Activated CD4-positive, alpha-beta memory T cell treated with anti-CD3 and anti-CD28 coated beads for 36 hours (primary cell): ENCODE results near the gene SLC2A8. TPM values are rescaled to one million over a fixed set of nuclear protein-coding genes. Genes with fewer than 3 reads are reported as not detected.
A peak's percentile ranks its signal among the peaks of the same experiment; 100 is the strongest.

ENCODE experiments used
- CTCF ChIA-PET: fragments of 350-600 bp; sonication (Branson Sonifier 250); formaldehyde crosslinking; loops from one replicate; lab custom pipeline; 2021; ENCODE audit warnings: antibody characterized with exemption, inconsistent platforms; lab: Charles Lee
- POLR2A ChIA-PET: fragments of 350-600 bp; sonication (Branson Sonifier 250); formaldehyde crosslinking; loops from one replicate; lab custom pipeline; 2021; ENCODE audit warnings: antibody characterized with exemption; lab: Charles Lee
- DNase-seq: peaks from one replicate; pipeline ENCODE4 v3.0.0-alpha.2; 2020
- H3K27ac Mint-ChIP-seq: one replicate; pipeline ENCODE4 v1.8.0; 2021; ENCODE audit warnings: mixed read lengths
- H3K27me3 Mint-ChIP-seq: one replicate; pipeline ENCODE4 v1.8.0; 2021; ENCODE audit warnings: mixed read lengths
- H3K36me3 Mint-ChIP-seq: one replicate; pipeline ENCODE4 v1.8.0; 2021; ENCODE audit warnings: mixed read lengths
- H3K4me1 Mint-ChIP-seq: one replicate; pipeline ENCODE4 v1.8.0; 2021; ENCODE audit warnings: low read depth, mixed read lengths
- H3K4me3 Mint-ChIP-seq: one replicate; pipeline ENCODE4 v1.8.0; 2021; ENCODE audit warnings: mild to moderate bottlenecking, mixed read lengths
- H3K9me3 Mint-ChIP-seq: one replicate; pipeline ENCODE4 v1.8.0; 2021; ENCODE audit warnings: mixed read lengths
- intact Hi-C: fragments of 100-400 bp; cut with micrococcal nuclease; formaldehyde crosslinking; loops from one replicate; pipeline ENCODE4 v1.15.1; 2023
- total RNA-seq, 2 experiments: library from RNA; stranded (reverse); gene quantifications; one replicate each; pipeline ENCODE4 v1.2.3, GENCODE V29; 2021

SLC2A8 gene
- total RNA-seq, 2 experiments from 2014 or later, result 3.2 to 4.6 TPM

GRCh38 chr9:127395497-127396252 lies 1.3 kb upstream of the SLC2A8 start:
- intact Hi-C loops, result loop anchor here (1.0 to 2.0 kb wide), 4 partner anchors 7 to 171 kb away; partner anchors contain the start of genes LRSAM1, RPL12 and ZNF79
- peak overlapping the region; percentile 52 for H3K4me3 Mint-ChIP-seq
- DNase-seq, result no peak
- no peaks in the 10 kb centered on the region for H3K9me3 Mint-ChIP-seq
- ChIA-PET CTCF (interaction anchor here (1.0 to 1.8 kb wide), 2 partner anchors 54 to 181 kb away, joined by 3 to 17 read pairs; no protein-coding TSS in a partner anchor), POLR2A (interaction anchor here (1.4 kb wide), 1 partner anchor 7 kb away, joined by 6 read pairs; no protein-coding TSS in a partner anchor)
- peaks cover 16% of the 10 kb centered on the region for H3K4me1 Mint-ChIP-seq
- no peak overlapping the region for H3K27ac Mint-ChIP-seq
- H3K27me3 Mint-ChIP-seq, result peaks cover 61% of the 10 kb centered on the region
- no peaks in the 10 kb centered on the region for H3K36me3 Mint-ChIP-seq

GRCh38 chr9:127396253-127396807 lies 639 bp upstream of the SLC2A8 start:
- peaks cover 16% of the 10 kb centered on the region for H3K4me1 Mint-ChIP-seq
- CTCF ChIA-PET, result interaction anchor here (0.7 to 1.8 kb wide), 14 partner anchors 8 to 339 kb away, joined by 3 to 17 read pairs (median 3); partner anchors contain the start of genes TOR2A and ZNF79
- POLR2A ChIA-PET, result interaction anchor here (0.9 to 2.3 kb wide), 3 partner anchors 8 to 54 kb away, joined by 3 to 18 read pairs (median 6); partner anchors contain the start of genes LRSAM1, RPL12 and ZNF79
- no peak overlapping the region for H3K27ac Mint-ChIP-seq
- intact Hi-C loops, result loop anchor here (1.0 to 2.0 kb wide), 4 partner anchors 8 to 172 kb away; partner anchors contain the start of genes LRSAM1, RPL12 and ZNF79
- peak overlapping the region; percentile 52 for H3K4me3 Mint-ChIP-seq
- H3K27me3 Mint-ChIP-seq, result peaks cover 59% of the 10 kb centered on the region
- no peaks in the 10 kb centered on the region for H3K36me3 Mint-ChIP-seq
- DNase-seq, result no peak
- H3K9me3 Mint-ChIP-seq, result no peaks in the 10 kb centered on the region

- DNase-seq, result peak; percentile 48
- H3K36me3 Mint-ChIP-seq, result no peaks in the 10 kb centered on the region
- peak overlapping the region; percentile 60 for H3K4me3 Mint-ChIP-seq
- no peak overlapping the region for H3K27ac Mint-ChIP-seq
- intact Hi-C loops, result loop anchor here (1.0 to 2.0 kb wide), 2 partner anchors 53 to 183 kb away; partner anchors contain the start of genes LRSAM1 and RPL12
- ChIA-PET POLR2A (interaction anchor here (2.3 kb wide), 1 partner anchor 53 kb away, joined by 18 read pairs; the partner anchor contains the start of genes LRSAM1 and RPL12), CTCF (interaction anchor here (1.0 to 1.8 kb wide), 9 partner anchors 9 to 337 kb away, joined by 3 to 17 read pairs (median 4); partner anchors contain the start of genes TOR2A and ZNF79)
- H3K9me3 Mint-ChIP-seq, result no peaks in the 10 kb centered on the region
- H3K4me1 Mint-ChIP-seq, result peaks cover 16% of the 10 kb centered on the region
- H3K27me3 Mint-ChIP-seq, result peaks cover 56% of the 10 kb centered on the region
These were observed 791 bp downstream of the SLC2A8 start for GRCh38 chr9:127397646-127398274.

GRCh38 chr9:127398275-127398647 lies 1.3 kb downstream of the SLC2A8 start:
- peaks cover 16% of the 10 kb centered on the region for H3K4me1 Mint-ChIP-seq
- no peak for DNase-seq
- no peaks in the 10 kb centered on the region for H3K36me3 Mint-ChIP-seq
- intact Hi-C loops, result no loop called here
- POLR2A ChIA-PET, result interaction anchor here (2.3 kb wide), 1 partner anchor 52 kb away, joined by 18 read pairs; the partner anchor contains the start of genes LRSAM1 and RPL12
- peak overlapping the region; percentile 60 for H3K4me3 Mint-ChIP-seq
- CTCF ChIA-PET, result interaction anchor here (0.8 to 1.5 kb wide), 4 partner anchors 50 to 184 kb away, joined by 3 to 5 read pairs (median 3); no protein-coding TSS in a partner anchor
- peaks cover 51% of the 10 kb centered on the region for H3K27me3 Mint-ChIP-seq
- no peaks in the 10 kb centered on the region for H3K9me3 Mint-ChIP-seq
- no peak overlapping the region for H3K27ac Mint-ChIP-seq

- peak overlapping the region; percentile 60 for H3K4me3 Mint-ChIP-seq
- DNase-seq, result no peak
- intact Hi-C loops, result no loop called here
- no peaks in the 10 kb centered on the region for H3K36me3 Mint-ChIP-seq
- POLR2A ChIA-PET, result interaction anchor here (2.3 kb wide), 1 partner anchor 52 kb away, joined by 18 read pairs; the partner anchor contains the start of genes LRSAM1 and RPL12
- H3K9me3 Mint-ChIP-seq, result no peaks in the 10 kb centered on the region
- peaks cover 16% of the 10 kb centered on the region for H3K4me1 Mint-ChIP-seq
- peaks cover 48% of the 10 kb centered on the region for H3K27me3 Mint-ChIP-seq
- H3K27ac Mint-ChIP-seq, result no peak overlapping the region
- CTCF ChIA-PET, result interaction anchor here (0.8 to 1.5 kb wide), 4 partner anchors 49 to 184 kb away, joined by 3 to 5 read pairs (median 3); no protein-coding TSS in a partner anchor
These were observed 1.9 kb downstream of the SLC2A8 start for GRCh38 chr9:127398715-127399400.

DNA sequence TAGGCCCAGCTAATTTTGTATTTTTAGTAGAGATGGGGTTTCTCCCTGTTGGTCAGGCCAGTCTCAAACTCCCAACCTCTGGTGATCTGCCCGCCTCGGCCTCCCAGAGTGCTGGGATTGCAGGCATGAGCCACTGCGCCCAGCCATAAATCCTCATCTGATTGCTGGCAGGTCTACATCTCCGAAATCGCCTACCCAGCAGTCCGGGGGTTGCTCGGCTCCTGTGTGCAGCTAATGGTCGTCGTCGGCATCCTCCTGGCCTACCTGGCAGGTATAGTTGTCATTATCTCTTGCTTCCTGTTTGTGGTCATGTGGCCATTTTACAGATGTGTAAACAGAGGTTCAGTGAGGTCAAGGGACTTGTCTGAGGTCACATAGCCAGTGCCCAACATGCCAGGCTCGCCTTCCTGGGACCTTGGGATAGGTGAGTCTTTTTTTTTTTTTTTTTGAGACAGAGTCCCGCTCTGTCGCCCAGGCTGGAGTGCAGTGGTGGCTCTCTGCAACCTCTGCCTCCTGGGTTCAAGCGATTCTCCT lies 2.8 kb downstream of the SLC2A8 start:
- POLR2A ChIA-PET, result no interaction called here
- peaks cover 45% of the 10 kb centered on the region for H3K27me3 Mint-ChIP-seq
- no peak for DNase-seq
- H3K27ac Mint-ChIP-seq, result no peak overlapping the region
- H3K4me3 Mint-ChIP-seq, result no peak overlapping the region
- H3K36me3 Mint-ChIP-seq, result no peaks in the 10 kb centered on the region
- H3K4me1 Mint-ChIP-seq, result peaks cover 16% of the 10 kb centered on the region
- intact Hi-C loops, result no loop called here
- no peaks in the 10 kb centered on the region for H3K9me3 Mint-ChIP-seq
- CTCF ChIA-PET, result interaction anchor here (1.5 kb wide), 1 partner anchor 88 kb away, joined by 5 read pairs; no protein-coding TSS in a partner anchor

GRCh38 chr9:127402401-127403090 lies 5.6 kb downstream of the SLC2A8 start:
- intact Hi-C loops, result no loop called here
- DNase-seq, result no peak
- CTCF ChIA-PET, result interaction anchor here (0.8 kb wide), 1 partner anchor 178 kb away, joined by 4 read pairs; no protein-coding TSS in a partner anchor
- Mint-ChIP-seq H3K4me1 (peaks cover 6% of the 10 kb centered on the region), H3K27ac (no peak overlapping the region), H3K27me3 (peaks cover 40% of the 10 kb centered on the region), H3K9me3 (no peaks in the 10 kb centered on the region), H3K4me3 (no peak overlapping the region), H3K36me3 (no peaks in the 10 kb centered on the region)
- POLR2A ChIA-PET, result interaction anchor here (0.9 to 1.0 kb wide), 2 partner anchors 47 to 49 kb away, joined by 3 to 4 read pairs; partner anchors contain the start of genes LRSAM1 and RPL12

DNA sequence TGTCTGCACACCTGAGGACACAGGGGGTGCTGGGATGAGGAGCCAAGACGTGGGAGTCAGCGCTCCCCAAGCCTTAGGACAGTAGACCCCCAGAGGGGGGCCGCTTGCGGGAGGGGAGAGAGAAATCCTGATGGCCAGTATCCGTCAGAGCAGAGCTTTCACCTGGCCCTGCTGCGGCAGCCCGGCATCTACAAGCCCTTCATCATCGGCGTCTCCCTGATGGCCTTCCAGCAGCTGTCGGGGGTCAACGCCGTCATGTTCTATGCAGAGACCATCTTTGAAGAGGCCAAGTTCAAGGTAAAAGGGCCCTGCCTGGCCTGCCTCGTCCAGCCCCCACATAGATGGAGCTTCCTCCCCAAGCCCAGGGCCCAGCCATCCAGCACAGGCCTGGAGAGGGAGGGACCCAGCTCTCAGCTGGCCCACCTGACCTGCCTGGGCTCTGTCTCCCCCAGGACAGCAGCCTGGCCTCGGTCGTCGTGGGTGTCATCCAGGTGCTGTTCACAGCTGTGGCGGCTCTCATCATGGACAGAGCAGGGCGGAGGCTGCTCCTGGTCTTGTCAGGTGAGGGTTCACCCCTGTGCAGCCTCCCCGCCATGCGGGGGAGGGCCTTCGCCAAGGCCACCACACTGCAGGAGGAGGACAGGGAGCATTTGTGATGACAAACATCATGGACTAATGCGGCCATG lies 6.7 kb downstream of the SLC2A8 start:
- no peaks in the 10 kb centered on the region for H3K4me1 Mint-ChIP-seq
- POLR2A ChIA-PET, result interaction anchor here (1.0 kb wide), 1 partner anchor 48 kb away, joined by 4 read pairs; no protein-coding TSS in a partner anchor
- no peaks in the 10 kb centered on the region for H3K36me3 Mint-ChIP-seq

GRCh38 chr9:127404631-127405030 lies 7.7 kb downstream of the SLC2A8 start:
- Mint-ChIP-seq H3K36me3 (no peaks in the 10 kb centered on the region), H3K4me3 (no peak overlapping the region), H3K27me3 (peaks cover 26% of the 10 kb centered on the region), H3K9me3 (no peaks in the 10 kb centered on the region), H3K4me1 (no peaks in the 10 kb centered on the region), H3K27ac (no peak overlapping the region)
- intact Hi-C loops, result no loop called here
- DNase-seq, result no peak
- POLR2A ChIA-PET, result no interaction called here
- CTCF ChIA-PET, result interaction anchor here (1.0 kb wide), 1 partner anchor 8 kb away, joined by 3 read pairs; the partner anchor contains the start of gene SLC2A8

More for the DNA sequence above, 6.7 kb downstream of the SLC2A8 start:
- no peak overlapping the region for H3K27ac Mint-ChIP-seq
- no peak for DNase-seq
- CTCF ChIA-PET, result no interaction called here
- no peak overlapping the region for H3K4me3 Mint-ChIP-seq
- intact Hi-C loops, result no loop called here
- H3K27me3 Mint-ChIP-seq, result peaks cover 33% of the 10 kb centered on the region
- H3K9me3 Mint-ChIP-seq, result no peaks in the 10 kb centered on the region
